HAP-1 (cell line): ENCODE data around the gene WDR41.

Source experiments
- DNase-seq, 2 experiments: peaks; one replicate each; pipeline ENCODE4 v3.0.0-alpha.2; 2016 to 2020; ENCODE audit warnings: low spot score in 2 of 2
- H3K27me3 ChIP-seq: fragments of 250-450 bp; sonication (Bioruptor Pico); 2 replicates; pipeline ENCODE4 v1.5.1; 2020; ENCODE audit warnings: low read depth, mild to moderate bottlenecking, moderate library complexity
- H3K36me3 ChIP-seq: fragments of 250-450 bp; sonication (Bioruptor Pico); replicated peaks from 2 replicates; pipeline ENCODE4 v1.5.1; 2020; ENCODE audit warnings: mild to moderate bottlenecking
- H3K4me1 ChIP-seq: fragments of 250-450 bp; sonication (Bioruptor Pico); 2 replicates; pipeline ENCODE4 v1.5.1; 2020; ENCODE audit warnings: mild to moderate bottlenecking
- H3K4me3 ChIP-seq: fragments of 250-450 bp; sonication (Bioruptor Pico); 2 replicates; pipeline ENCODE4 v1.5.1; 2020; ENCODE audit warnings: mild to moderate bottlenecking, moderate library complexity
- H3K9me3 ChIP-seq: fragments of 250-450 bp; sonication (Bioruptor Pico); 2 replicates; pipeline ENCODE4 v1.5.1; 2020; ENCODE audit warnings: mild to moderate bottlenecking, moderate library complexity
- in situ Hi-C: fragments of 300-500 bp; cut with MboI; formaldehyde crosslinking; loops from 3 replicates; pipeline ENCODE4 v1.14.3; 2020; ENCODE audit warnings: low sequenced_read_pairs, inconsistent platforms, mixed read lengths

WDR41 gene

GRCh38 chr5:77431286-77431685, 60.8 kb downstream of the WDR41 start:
- H3K4me3 ChIP-seq = no peak overlapping the region
- no peaks in the 10 kb centered on the region for H3K9me3 ChIP-seq
- no peaks in the 10 kb centered on the region for H3K27me3 ChIP-seq
- H3K36me3 ChIP-seq = no peaks in the 10 kb centered on the region; the same call in 1 of the 2 replicates
- in situ Hi-C loops = no loop called here
- no peak for DNase-seq
- no peaks in the 10 kb centered on the region for H3K4me1 ChIP-seq

- Histone ChIP-seq H3K4me3 (no peak overlapping the region), H3K27me3 (no peaks in the 10 kb centered on the region), H3K4me1 (no peaks in the 10 kb centered on the region), H3K9me3 (no peaks in the 10 kb centered on the region), H3K36me3 (no peaks in the 10 kb centered on the region; the same call in 1 of the 2 replicates)
- in situ Hi-C loops = no loop called here
- no peak for DNase-seq
Observed at GRCh38 chr5:77430726-77431125, 61.4 kb downstream of the WDR41 start.

- H3K36me3 ChIP-seq = no peaks in the 10 kb centered on the region; the same call in 1 of the 2 replicates
- in situ Hi-C loops = no loop called here
- no peaks in the 10 kb centered on the region for H3K27me3 ChIP-seq
Observed at GRCh38 chr5:77428526-77428925, 63.6 kb downstream of the WDR41 start.

GRCh38 chr5:77427998-77428397, 64.1 kb downstream of the WDR41 start:
- Histone ChIP-seq H3K4me3 (no peak overlapping the region), H3K27me3 (no peaks in the 10 kb centered on the region), H3K36me3 (no peaks in the 10 kb centered on the region; the same call in 1 of the 2 replicates), H3K9me3 (no peaks in the 10 kb centered on the region), H3K4me1 (no peaks in the 10 kb centered on the region)
- DNase-seq = no peak
- in situ Hi-C loops = no loop called here

More at GRCh38 chr5:77428526-77428925, 63.6 kb downstream of the WDR41 start:
- DNase-seq = no peak
- Histone ChIP-seq H3K4me1 (no peaks in the 10 kb centered on the region), H3K9me3 (no peaks in the 10 kb centered on the region), H3K4me3 (no peak overlapping the region)

- in situ Hi-C loops = no loop called here
- Histone ChIP-seq H3K4me3 (no peak overlapping the region), H3K36me3 (no peaks in the 10 kb centered on the region; the same call in 1 of the 2 replicates), H3K9me3 (no peaks in the 10 kb centered on the region), H3K27me3 (no peaks in the 10 kb centered on the region), H3K4me1 (no peaks in the 10 kb centered on the region)
- DNase-seq = no peak
Observed at GRCh38 chr5:77426670-77427069, 65.4 kb downstream of the WDR41 start.

- H3K36me3 ChIP-seq = no peaks in the 10 kb centered on the region; the same call in 1 of the 2 replicates
Observed at GRCh38 chr5:77425998-77426659, 66.0 kb downstream of the WDR41 start.

GRCh38 chr5:77425420-77425819, 66.7 kb downstream of the WDR41 start:
- Histone ChIP-seq H3K27me3 (no peaks in the 10 kb centered on the region), H3K36me3 (no peaks in the 10 kb centered on the region; the same call in 1 of the 2 replicates), H3K4me3 (no peak overlapping the region), H3K9me3 (no peaks in the 10 kb centered on the region), H3K4me1 (no peaks in the 10 kb centered on the region)
- no peak for DNase-seq
- in situ Hi-C loops = no loop called here

More at GRCh38 chr5:77425998-77426659, 66.0 kb downstream of the WDR41 start:
- no peak for DNase-seq
- no peaks in the 10 kb centered on the region for H3K4me1 ChIP-seq
- H3K4me3 ChIP-seq = no peak overlapping the region
- in situ Hi-C loops = no loop called here
- H3K27me3 ChIP-seq = no peaks in the 10 kb centered on the region
- H3K9me3 ChIP-seq = no peaks in the 10 kb centered on the region

- in situ Hi-C loops = no loop called here
- DNase-seq = no peak
- Histone ChIP-seq H3K36me3 (no peaks in the 10 kb centered on the region; the same call in 1 of the 2 replicates), H3K9me3 (no peaks in the 10 kb centered on the region), H3K27me3 (no peaks in the 10 kb centered on the region), H3K4me1 (no peaks in the 10 kb centered on the region), H3K4me3 (no peak overlapping the region)
Observed at GRCh38 chr5:77424921-77425320, 67.2 kb downstream of the WDR41 start.

GRCh38 chr5:77423022-77423750, 68.9 kb downstream of the WDR41 start:
- in situ Hi-C loops = no loop called here
- DNase-seq = no peak
- Histone ChIP-seq H3K27me3 (no peaks in the 10 kb centered on the region), H3K4me1 (no peaks in the 10 kb centered on the region), H3K4me3 (no peak overlapping the region), H3K36me3 (no peaks in the 10 kb centered on the region), H3K9me3 (no peaks in the 10 kb centered on the region)

- Histone ChIP-seq H3K4me1 (no peaks in the 10 kb centered on the region), H3K27me3 (no peaks in the 10 kb centered on the region), H3K9me3 (no peaks in the 10 kb centered on the region), H3K36me3 (no peaks in the 10 kb centered on the region), H3K4me3 (no peak overlapping the region)
- no peak for DNase-seq
- in situ Hi-C loops = no loop called here
Observed at GRCh38 chr5:77420940-77421339, 71.2 kb downstream of the WDR41 start.

- Histone ChIP-seq H3K36me3 (no peaks in the 10 kb centered on the region), H3K9me3 (no peaks in the 10 kb centered on the region), H3K4me1 (no peaks in the 10 kb centered on the region), H3K4me3 (no peak overlapping the region), H3K27me3 (no peaks in the 10 kb centered on the region)
- DNase-seq = no peak
- in situ Hi-C loops = no loop called here
Observed at GRCh38 chr5:77419644-77420582, 72.2 kb downstream of the WDR41 start.

GRCh38 chr5:77418601-77419581, 73.2 kb downstream of the WDR41 start:
- Histone ChIP-seq H3K27me3 (no peaks in the 10 kb centered on the region), H3K4me1 (no peaks in the 10 kb centered on the region), H3K36me3 (no peaks in the 10 kb centered on the region), H3K9me3 (no peaks in the 10 kb centered on the region), H3K4me3 (no peak overlapping the region)
- no peak for DNase-seq
- in situ Hi-C loops = no loop called here

GRCh38 chr5:77418162-77418561, 74.0 kb downstream of the WDR41 start:
- Histone ChIP-seq H3K27me3 (no peaks in the 10 kb centered on the region), H3K36me3 (no peaks in the 10 kb centered on the region), H3K4me1 (no peaks in the 10 kb centered on the region), H3K9me3 (no peaks in the 10 kb centered on the region), H3K4me3 (no peak overlapping the region)
- in situ Hi-C loops = no loop called here
- DNase-seq = no peak
